Choroid plexus epithelial cell (primary cell): ENCODE measurements around the gene IFNA14.
"Not testable (repeated sequence)": the region's sequence is repeated elsewhere in the genome, so short reads cannot be mapped to it uniquely, and the experiment has no call there.

Experiments
- DNase-seq: peaks from one replicate; pipeline ENCODE4 v3.0.0-alpha.2; 2010; ENCODE audit warnings: low read depth
- H3K4me3 ChIP-seq: 2 replicates; pipeline ENCODE4 v1.5.1; 2011; ENCODE audit warnings: low read depth, mild to moderate bottlenecking, control low read depth, low read length, moderate library complexity
- TF ChIP-seq, protein P1 (sequence below): conservative IDR thresholded peaks from 2 replicates; pipeline ENCODE4 v1.5.1; 2011; ENCODE audit warnings: low read depth, mild to moderate bottlenecking, control low read depth, inconsistent platforms, low read length, moderate library complexity

Gene IFNA14

DNA sequence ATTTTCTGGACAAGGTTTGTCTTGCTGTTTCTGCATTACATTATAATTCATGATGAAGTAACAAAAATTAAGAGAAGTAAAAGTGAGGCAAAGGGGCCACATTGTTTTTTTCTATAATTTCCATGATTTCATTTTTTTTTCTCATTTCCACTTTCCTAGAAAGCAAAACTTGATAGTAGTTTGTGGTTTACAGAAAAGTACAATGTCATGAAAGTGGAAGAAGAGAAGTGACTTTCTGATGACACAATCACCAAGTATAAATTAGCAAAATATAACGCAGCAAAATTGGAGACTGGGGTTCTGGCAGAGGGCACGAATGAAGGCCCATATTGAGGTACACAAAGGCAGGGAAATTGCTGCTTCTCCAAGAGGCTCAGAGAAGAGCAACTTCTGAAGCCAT lies 5.0 kb upstream of the IFNA14 start:
- TF ChIP-seq, protein P1, sequence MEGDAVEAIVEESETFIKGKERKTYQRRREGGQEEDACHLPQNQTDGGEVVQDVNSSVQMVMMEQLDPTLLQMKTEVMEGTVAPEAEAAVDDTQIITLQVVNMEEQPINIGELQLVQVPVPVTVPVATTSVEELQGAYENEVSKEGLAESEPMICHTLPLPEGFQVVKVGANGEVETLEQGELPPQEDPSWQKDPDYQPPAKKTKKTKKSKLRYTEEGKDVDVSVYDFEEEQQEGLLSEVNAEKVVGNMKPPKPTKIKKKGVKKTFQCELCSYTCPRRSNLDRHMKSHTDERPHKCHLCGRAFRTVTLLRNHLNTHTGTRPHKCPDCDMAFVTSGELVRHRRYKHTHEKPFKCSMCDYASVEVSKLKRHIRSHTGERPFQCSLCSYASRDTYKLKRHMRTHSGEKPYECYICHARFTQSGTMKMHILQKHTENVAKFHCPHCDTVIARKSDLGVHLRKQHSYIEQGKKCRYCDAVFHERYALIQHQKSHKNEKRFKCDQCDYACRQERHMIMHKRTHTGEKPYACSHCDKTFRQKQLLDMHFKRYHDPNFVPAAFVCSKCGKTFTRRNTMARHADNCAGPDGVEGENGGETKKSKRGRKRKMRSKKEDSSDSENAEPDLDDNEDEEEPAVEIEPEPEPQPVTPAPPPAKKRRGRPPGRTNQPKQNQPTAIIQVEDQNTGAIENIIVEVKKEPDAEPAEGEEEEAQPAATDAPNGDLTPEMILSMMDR = no peak
- DNase-seq = no peak
- no peak overlapping the region for H3K4me3 ChIP-seq

- DNase-seq = not testable (repeated sequence)
These were observed 3.5 kb downstream of the IFNA14 start for GRCh38 chr9:21236360-21236714.

GRCh38 chr9:21235468-21236359 lies 4.1 kb downstream of the IFNA14 start:
- DNase-seq = peak; percentile 74

More at GRCh38 chr9:21236360-21236714, 3.5 kb downstream of the IFNA14 start:
- H3K4me3 ChIP-seq = not testable (repeated sequence)

GRCh38 chr9:21234153-21234687 lies 5.6 kb downstream of the IFNA14 start:
- H3K4me3 ChIP-seq = no peak overlapping the region
- no peak for DNase-seq
- TF ChIP-seq, protein P1 = no peak

More at GRCh38 chr9:21235468-21236359, 4.1 kb downstream of the IFNA14 start:
- H3K4me3 ChIP-seq = not testable (repeated sequence)
- TF ChIP-seq, protein P1 = peak; percentile 75

DNA sequence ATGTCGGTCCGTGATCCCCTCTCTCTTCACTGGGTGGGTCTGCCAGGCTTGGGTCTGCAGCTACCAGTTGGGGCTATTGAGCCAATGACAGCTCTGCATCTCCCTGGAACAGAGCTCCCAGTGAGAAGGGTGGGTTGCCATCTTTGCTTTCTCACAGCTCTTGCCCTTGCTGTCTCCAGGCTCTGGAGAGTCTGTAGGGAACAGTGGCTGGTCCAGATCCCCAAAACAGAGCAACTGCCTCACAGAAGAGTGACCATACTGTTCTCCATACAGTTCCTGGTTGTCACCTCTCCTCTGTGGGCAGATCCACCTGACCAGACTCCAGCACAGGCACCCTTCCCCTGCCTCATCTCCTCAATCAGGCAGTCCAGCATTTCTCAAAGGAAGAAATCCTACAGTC lies 6.5 kb downstream of the IFNA14 start:
- TF ChIP-seq, protein P1 = no peak
- H3K4me3 ChIP-seq = no peak overlapping the region
- DNase-seq = no peak

DNA sequence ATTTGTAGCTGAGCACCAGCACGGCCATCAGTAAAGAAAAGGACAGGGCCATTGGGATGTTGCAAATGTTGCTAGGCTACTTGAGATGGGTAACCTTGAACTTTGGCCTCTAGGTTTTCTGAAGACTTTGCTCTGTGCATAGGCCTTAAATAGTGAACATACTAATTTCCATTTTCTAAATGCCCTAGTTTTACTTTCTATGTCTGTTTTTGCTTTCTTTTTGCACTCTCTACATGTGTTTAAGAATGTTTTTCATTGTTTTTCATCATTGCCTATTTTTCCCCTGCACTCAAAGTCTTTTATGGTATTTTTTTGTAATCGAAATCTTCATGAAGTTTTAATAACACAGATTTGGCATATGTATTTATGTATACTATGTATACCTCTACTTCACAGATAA lies 11.7 kb downstream of the IFNA14 start, which contains the start of gene IFNA17:
Gene IFNA17, minus strand, starts transcription at position 101 of the 400 bp plus-strand sequence. Its CDS starts 49 bp downstream, at position 52.
- no peak for DNase-seq
- H3K4me3 ChIP-seq = no peak within 1 kb of the TSS
- TF ChIP-seq, protein P1 = no peak

GRCh38 chr9:21217211-21217610 lies 22.6 kb downstream of the IFNA14 start, which contains the start of gene IFNA16:
IFNA16 (minus strand) TSS chr9:21217311; CDS start chr9:21217305, 6 bp downstream.
- not testable (repeated sequence) for DNase-seq

More at GRCh38 chr9:21217211-21217610, 22.6 kb downstream of the IFNA14 start, which contains the start of gene IFNA16:
- H3K4me3 ChIP-seq = not testable (repeated sequence)
